ENCODE measurements around the gene CLDN1.
A peak's percentile ranks its signal among the peaks of the same experiment; 100 is the strongest.

CLDN1 gene

GRCh38 chr3:190321789-190322603 lies at the start of gene CLDN1:
CLDN1 (minus strand) TSS chr3:190322446; CDS start chr3:190322206, 240 bp downstream.
- Histone ChIP-seq H3K36me3 (ENCODE audit: control insufficient read depth, low read depth, low read length) (no peaks in the 10 kb centered on the region), H3K4me3 (ENCODE audit: low read length) (peak within 1 kb of the TSS; percentile 73), H3K9ac (ENCODE audit: low read length) (peak within 1 kb of the TSS; percentile 24), H3K9me3 (ENCODE audit: control insufficient read depth, low read depth, low read length) (no peaks in the 10 kb centered on the region), H3K27ac (ENCODE audit: low read length) (no peak within 1 kb of the TSS), H3K4me1 (ENCODE audit: control insufficient read depth, low read depth, low read length) (peaks cover 14% of the 10 kb centered on the region), H3K27me3 (ENCODE audit: control insufficient read depth, insufficient read depth, low read length) (peaks cover 31% of the 10 kb centered on the region)

- H3K4me1 ChIP-seq (ENCODE audit: control insufficient read depth, low read depth, low read length) = peaks cover 8% of the 10 kb centered on the region
- H3K9ac ChIP-seq (ENCODE audit: low read length) = no peak overlapping the region
- no peaks in the 10 kb centered on the region for H3K9me3 ChIP-seq (ENCODE audit: control insufficient read depth, low read depth, low read length)
- H3K4me3 ChIP-seq (ENCODE audit: low read length) = no peak overlapping the region
- no peaks in the 10 kb centered on the region for H3K36me3 ChIP-seq (ENCODE audit: control insufficient read depth, low read depth, low read length)
- no peaks in the 10 kb centered on the region for H3K27me3 ChIP-seq (ENCODE audit: control insufficient read depth, insufficient read depth, low read length)
- no peak overlapping the region for H3K27ac ChIP-seq (ENCODE audit: low read length)
Measured at GRCh38 chr3:190371152-190371551, 48.9 kb upstream of the CLDN1 start.

- Histone ChIP-seq H3K27me3 (ENCODE audit: control insufficient read depth, insufficient read depth, low read length) (no peaks in the 10 kb centered on the region), H3K36me3 (ENCODE audit: control insufficient read depth, low read depth, low read length) (no peaks in the 10 kb centered on the region), H3K4me1 (ENCODE audit: control insufficient read depth, low read depth, low read length) (peaks cover 3% of the 10 kb centered on the region), H3K27ac (ENCODE audit: low read length) (no peak overlapping the region), H3K9me3 (ENCODE audit: control insufficient read depth, low read depth, low read length) (no peaks in the 10 kb centered on the region), H3K9ac (ENCODE audit: low read length) (no peak overlapping the region), H3K4me3 (ENCODE audit: low read length) (no peak overlapping the region)
Measured at GRCh38 chr3:190370369-190370768, 48.1 kb upstream of the CLDN1 start.

- Histone ChIP-seq H3K27ac (ENCODE audit: low read length) (no peak overlapping the region), H3K4me1 (ENCODE audit: control insufficient read depth, low read depth, low read length) (no peaks in the 10 kb centered on the region), H3K27me3 (ENCODE audit: control insufficient read depth, insufficient read depth, low read length) (no peaks in the 10 kb centered on the region), H3K4me3 (ENCODE audit: low read length) (no peak overlapping the region), H3K36me3 (ENCODE audit: control insufficient read depth, low read depth, low read length) (no peaks in the 10 kb centered on the region), H3K9ac (ENCODE audit: low read length) (no peak overlapping the region), H3K9me3 (ENCODE audit: control insufficient read depth, low read depth, low read length) (no peaks in the 10 kb centered on the region)
Measured at GRCh38 chr3:190369668-190370295, 47.5 kb upstream of the CLDN1 start.

GRCh38 chr3:190368881-190369280 lies 46.6 kb upstream of the CLDN1 start:
- H3K4me3 ChIP-seq (ENCODE audit: low read length) = no peak overlapping the region

GRCh38 chr3:190366133-190366532 lies 43.9 kb upstream of the CLDN1 start:
- no peaks in the 10 kb centered on the region for H3K36me3 ChIP-seq (ENCODE audit: control insufficient read depth, low read depth, low read length)
- no peaks in the 10 kb centered on the region for H3K9me3 ChIP-seq (ENCODE audit: control insufficient read depth, low read depth, low read length)
- no peak overlapping the region for H3K27ac ChIP-seq (ENCODE audit: low read length)
- no peaks in the 10 kb centered on the region for H3K27me3 ChIP-seq (ENCODE audit: control insufficient read depth, insufficient read depth, low read length)
- H3K4me1 ChIP-seq (ENCODE audit: control insufficient read depth, low read depth, low read length) = peaks cover 15% of the 10 kb centered on the region
- H3K9ac ChIP-seq (ENCODE audit: low read length) = no peak overlapping the region
- H3K4me3 ChIP-seq (ENCODE audit: low read length) = no peak overlapping the region

More at GRCh38 chr3:190368881-190369280, 46.6 kb upstream of the CLDN1 start:
- no peaks in the 10 kb centered on the region for H3K9me3 ChIP-seq (ENCODE audit: control insufficient read depth, low read depth, low read length)
- H3K9ac ChIP-seq (ENCODE audit: low read length) = no peak overlapping the region
- H3K27me3 ChIP-seq (ENCODE audit: control insufficient read depth, insufficient read depth, low read length) = no peaks in the 10 kb centered on the region
- H3K36me3 ChIP-seq (ENCODE audit: control insufficient read depth, low read depth, low read length) = no peaks in the 10 kb centered on the region
- no peak overlapping the region for H3K27ac ChIP-seq (ENCODE audit: low read length)
- no peaks in the 10 kb centered on the region for H3K4me1 ChIP-seq (ENCODE audit: control insufficient read depth, low read depth, low read length)

GRCh38 chr3:190362258-190362657 lies 40.0 kb upstream of the CLDN1 start:
- H3K36me3 ChIP-seq (ENCODE audit: control insufficient read depth, low read depth, low read length) = no peaks in the 10 kb centered on the region
- H3K4me3 ChIP-seq (ENCODE audit: low read length) = peak overlapping the region; percentile 17
- H3K4me1 ChIP-seq (ENCODE audit: control insufficient read depth, low read depth, low read length) = peaks cover 24% of the 10 kb centered on the region
- H3K27ac ChIP-seq (ENCODE audit: low read length) = no peak overlapping the region
- H3K9ac ChIP-seq (ENCODE audit: low read length) = no peak overlapping the region
- H3K9me3 ChIP-seq (ENCODE audit: control insufficient read depth, low read depth, low read length) = no peaks in the 10 kb centered on the region
- H3K27me3 ChIP-seq (ENCODE audit: control insufficient read depth, insufficient read depth, low read length) = no peaks in the 10 kb centered on the region

- H3K4me1 ChIP-seq (ENCODE audit: control insufficient read depth, low read depth, low read length) = peaks cover 27% of the 10 kb centered on the region
Measured at GRCh38 chr3:190361791-190362190, 39.5 kb upstream of the CLDN1 start.

GRCh38 chr3:190360228-190360627 lies 38.0 kb upstream of the CLDN1 start:
- H3K9ac ChIP-seq (ENCODE audit: low read length) = no peak overlapping the region
- no peaks in the 10 kb centered on the region for H3K9me3 ChIP-seq (ENCODE audit: control insufficient read depth, low read depth, low read length)
- no peak overlapping the region for H3K27ac ChIP-seq (ENCODE audit: low read length)
- peaks cover 27% of the 10 kb centered on the region for H3K4me1 ChIP-seq (ENCODE audit: control insufficient read depth, low read depth, low read length)
- H3K36me3 ChIP-seq (ENCODE audit: control insufficient read depth, low read depth, low read length) = no peaks in the 10 kb centered on the region
- no peaks in the 10 kb centered on the region for H3K27me3 ChIP-seq (ENCODE audit: control insufficient read depth, insufficient read depth, low read length)
- H3K4me3 ChIP-seq (ENCODE audit: low read length) = no peak overlapping the region

More at GRCh38 chr3:190361791-190362190, 39.5 kb upstream of the CLDN1 start:
- no peaks in the 10 kb centered on the region for H3K9me3 ChIP-seq (ENCODE audit: control insufficient read depth, low read depth, low read length)
- no peaks in the 10 kb centered on the region for H3K27me3 ChIP-seq (ENCODE audit: control insufficient read depth, insufficient read depth, low read length)
- H3K9ac ChIP-seq (ENCODE audit: low read length) = no peak overlapping the region
- no peak overlapping the region for H3K27ac ChIP-seq (ENCODE audit: low read length)
- no peak overlapping the region for H3K4me3 ChIP-seq (ENCODE audit: low read length)
- no peaks in the 10 kb centered on the region for H3K36me3 ChIP-seq (ENCODE audit: control insufficient read depth, low read depth, low read length)

- Histone ChIP-seq H3K27me3 (ENCODE audit: control insufficient read depth, insufficient read depth, low read length) (no peaks in the 10 kb centered on the region), H3K36me3 (ENCODE audit: control insufficient read depth, low read depth, low read length) (no peaks in the 10 kb centered on the region), H3K27ac (ENCODE audit: low read length) (no peak overlapping the region), H3K4me3 (ENCODE audit: low read length) (no peak overlapping the region), H3K4me1 (ENCODE audit: control insufficient read depth, low read depth, low read length) (peaks cover 27% of the 10 kb centered on the region), H3K9ac (ENCODE audit: low read length) (no peak overlapping the region), H3K9me3 (ENCODE audit: control insufficient read depth, low read depth, low read length) (no peaks in the 10 kb centered on the region)
Measured at GRCh38 chr3:190359813-190360212, 37.6 kb upstream of the CLDN1 start.

- H3K9me3 ChIP-seq (ENCODE audit: control insufficient read depth, low read depth, low read length) = no peaks in the 10 kb centered on the region
- no peak overlapping the region for H3K4me3 ChIP-seq (ENCODE audit: low read length)
- H3K36me3 ChIP-seq (ENCODE audit: control insufficient read depth, low read depth, low read length) = no peaks in the 10 kb centered on the region
- no peak overlapping the region for H3K27ac ChIP-seq (ENCODE audit: low read length)
- no peaks in the 10 kb centered on the region for H3K27me3 ChIP-seq (ENCODE audit: control insufficient read depth, insufficient read depth, low read length)
- peaks cover 20% of the 10 kb centered on the region for H3K4me1 ChIP-seq (ENCODE audit: control insufficient read depth, low read depth, low read length)
- H3K9ac ChIP-seq (ENCODE audit: low read length) = no peak overlapping the region
Measured at GRCh38 chr3:190357468-190357867, 35.2 kb upstream of the CLDN1 start.

- H3K9me3 ChIP-seq (ENCODE audit: control insufficient read depth, low read depth, low read length) = no peaks in the 10 kb centered on the region
- H3K36me3 ChIP-seq (ENCODE audit: control insufficient read depth, low read depth, low read length) = no peaks in the 10 kb centered on the region
- no peak overlapping the region for H3K4me3 ChIP-seq (ENCODE audit: low read length)
- H3K4me1 ChIP-seq (ENCODE audit: control insufficient read depth, low read depth, low read length) = peaks cover 13% of the 10 kb centered on the region
- H3K27ac ChIP-seq (ENCODE audit: low read length) = no peak overlapping the region
- H3K27me3 ChIP-seq (ENCODE audit: control insufficient read depth, insufficient read depth, low read length) = no peaks in the 10 kb centered on the region
- no peak overlapping the region for H3K9ac ChIP-seq (ENCODE audit: low read length)
Measured at GRCh38 chr3:190356246-190356645, 34.0 kb upstream of the CLDN1 start.
